Activated naive CD4-positive, alpha-beta T cell treated with anti-CD3 and anti-CD28 coated beads, Interleukin-2, amount 50 U/mL, for 16 hours (primary cell): ENCODE results near the gene TYSND1.
"Not testable (repeated sequence)": the region's sequence is repeated elsewhere in the genome, so short reads cannot be mapped to it uniquely, and the experiment has no call there.

Experiments
- DNase-seq: peaks from one replicate; pipeline ENCODE4 v3.0.0-alpha.2; 2020

TYSND1 gene

GRCh38 chr10:70146489-70147258, at the start of gene TYSND1:
TSS of gene TYSND1 (minus strand) at chr10:70146700. CDS start at chr10:70146586, 114 bp downstream.
- peak; percentile 93 for DNase-seq

GRCh38 chr10:70193391-70193844, 46.9 kb upstream of the TYSND1 start:
- DNase-seq, result no peak

GRCh38 chr10:70192326-70192968, 45.9 kb upstream of the TYSND1 start:
- no peak for DNase-seq

- no peak for DNase-seq
Observed at GRCh38 chr10:70191972-70192305, 45.4 kb upstream of the TYSND1 start.

GRCh38 chr10:70191161-70191971, 44.9 kb upstream of the TYSND1 start:
- no peak for DNase-seq

- DNase-seq, result no peak
Observed at GRCh38 chr10:70190581-70190980, 44.1 kb upstream of the TYSND1 start.

GRCh38 chr10:70190102-70190501, 43.6 kb upstream of the TYSND1 start:
- no peak for DNase-seq

GRCh38 chr10:70188768-70189167, 42.3 kb upstream of the TYSND1 start:
- DNase-seq, result no peak

GRCh38 chr10:70186571-70186970, 40.1 kb upstream of the TYSND1 start:
- no peak for DNase-seq

- no peak for DNase-seq
Observed at GRCh38 chr10:70186090-70186489, 39.6 kb upstream of the TYSND1 start.

GRCh38 chr10:70183304-70183703, 36.8 kb upstream of the TYSND1 start:
- no peak for DNase-seq

GRCh38 chr10:70179209-70179608, 32.7 kb upstream of the TYSND1 start:
- DNase-seq, result not testable (repeated sequence)

GRCh38 chr10:70178139-70178725, 31.7 kb upstream of the TYSND1 start:
- no peak for DNase-seq

- DNase-seq, result no peak
Observed at GRCh38 chr10:70176441-70176840, 29.9 kb upstream of the TYSND1 start.

GRCh38 chr10:70175516-70175915, 29.0 kb upstream of the TYSND1 start:
- no peak for DNase-seq

GRCh38 chr10:70174058-70174741, 27.7 kb upstream of the TYSND1 start:
- DNase-seq, result no peak

- DNase-seq, result peak; percentile 16
Observed at GRCh38 chr10:70169649-70170364, 23.3 kb upstream of the TYSND1 start.

- DNase-seq, result no peak
Observed at GRCh38 chr10:70169011-70169410, 22.5 kb upstream of the TYSND1 start.

- no peak for DNase-seq
Observed at GRCh38 chr10:70167246-70167645, 20.7 kb upstream of the TYSND1 start.

- no peak for DNase-seq
Observed at GRCh38 chr10:70166394-70166793, 19.9 kb upstream of the TYSND1 start.

- no peak for DNase-seq
Observed at GRCh38 chr10:70164163-70164562, 17.7 kb upstream of the TYSND1 start.

- DNase-seq, result no peak
Observed at GRCh38 chr10:70163448-70163847, 16.9 kb upstream of the TYSND1 start.
